Adrenal gland (tissue), 12 donors: Measurements from ENCODE around the gene P3H2. TPM values are rescaled to one million over a fixed set of nuclear protein-coding genes. Genes with fewer than 3 reads are reported as not detected.

Source experiments
- DNase-seq, 7 donors: peaks; one replicate each; pipeline ENCODE4 v3.0.0-alpha.2; 2019 to 2020
- H3K27ac ChIP-seq, 5 donors: fragments of 200-600 bp; sonication (generic) in 4 of 5; 1 replicate in 3 of 5; 2 replicates in 2 of 5; pipeline versions ENCODE4 v1.5.1 to v1.8.0; 2016 to 2020; ENCODE audit warnings: mild to moderate bottlenecking in 1 of 5
- H3K27me3 ChIP-seq: fragments of 200-600 bp; 2 replicates; pipeline ENCODE4 v1.8.0; 2021
- H3K36me3 ChIP-seq, 2 donors: fragments of 200-600 bp; replicated peaks in 1 of 2; 1 replicate in 1 of 2; 2 replicates in 1 of 2; pipeline versions ENCODE4 v1.5.1 to v1.8.0; 2018 to 2022
- H3K4me1 ChIP-seq, 2 donors: fragments of 200-600 bp; replicated peaks in 1 of 2; 1 replicate in 1 of 2; 2 replicates in 1 of 2; pipeline versions ENCODE4 v1.5.1 to v1.8.0; 2018 to 2021
- H3K4me3 ChIP-seq, 4 donors: fragments of 200-600 bp; sonication (generic) in 3 of 4; one replicate each; pipeline ENCODE4 v1.5.1; 2016 to 2018
- H3K9me3 ChIP-seq, 3 donors: fragments of 200-600 bp; sonication (generic) in 1 of 3; replicated peaks in 1 of 3; 1 replicate in 2 of 3; 2 replicates in 1 of 3; pipeline versions ENCODE4 v1.5.1 to v1.8.0; 2016 to 2021
- CTCF ChIP-seq, 6 experiments: fragments of 450-650 bp in 4 of 6; fragments of 200-600 bp in 2 of 6; sonication (generic) in 1 of 6; IDR thresholded peaks; 1 replicate in 5 of 6; 2 replicates in 1 of 6; pipeline versions ENCODE4 v1.5.1 to v1.8.0; 2016 to 2021; ENCODE audit warnings: antibody characterized with exemption in 6 of 6, mild to moderate bottlenecking in 2 of 6, moderate library complexity in 1 of 6
- POLR2A ChIP-seq, 2 donors: fragments of 450-650 bp; IDR thresholded peaks; one replicate each; pipeline ENCODE4 v1.6.1; 2017; ENCODE audit warnings: antibody characterized with exemption in 2 of 2, mild to moderate bottlenecking in 2 of 2, moderate library complexity in 1 of 2
- WGBS, 4 donors: extraction: QIAGEN DNeasy Blood & Tissue Kit in 2 of 4; methylation state at CpG; one replicate each; pipeline versions ENCODE4 v1.1.5 to v1.1.7; 2013 to 2017; 5-methylcytosine and 5-hydroxymethylcytosine counted together
- intact Hi-C, 2 donors: fragments of 100-400 bp; cut with DNase I; formaldehyde crosslinking; loops; one replicate each; pipeline versions ENCODE4 v1.14.1 to v1.15.0; 2022 to 2023
- polyA plus RNA-seq, 3 donors: library from polyadenylated mRNA; stranded (reverse); fragments of 200-250 nt in 2 of 3; fragments of 350-450 nt in 1 of 3; fragmentation: Illumina TruSeq in 1 of 3; extraction: RNeasy Lipid Tissue Mini Kit (QIAGEN cat#74804) in 1 of 3; gene quantifications; one replicate each; pipeline ENCODE4 v1.2.3, GENCODE V29; 2013 to 2014
- total RNA-seq, 9 donors: library from RNA; depleted of rRNA in 4 of 9; stranded (reverse); fragments of >200 nt in 4 of 9; fragments of 120-200 nt in 1 of 9; fragmentation: NEBNext Ultra II Directional in 1 of 9; extraction: Animal tissue kit (Norgen Biotek cat#: 25700) in 1 of 9; gene quantifications; one replicate each; pipeline versions ENCODE4 v1.1.0 to v1.2.4, GENCODE V29; 2013 to 2023
- donor health status: healthy with polysubstance abuse.
- donor health status: Bipolar disorder and iron deficiency.
- donor health status: DM: yes; HTN: yes; CAD: no.
- donor health status: DM: no; HTN: no; CAD: no.
- donor health status: DM: no; HTN: no; CAD: no.
- donor health status: DM: yes; HTN: yes; CAD: no.

Gene P3H2
- total and polyA plus RNA-seq, 12 donors, result 22.8 to 175 (median 88.1) TPM

- Histone ChIP-seq H3K36me3 (peaks cover 0 to 2% of the 10 kb centered on the region in 2 donors), H3K27me3 (no peaks in the 10 kb centered on the region), H3K27ac (no peak overlapping the region), H3K9me3 (no peaks in the 10 kb centered on the region), H3K4me3 (no peak overlapping the region), H3K4me1 (peaks cover 0 to 23% of the 10 kb centered on the region in 2 donors)
- DNase-seq, result no peak
- TF ChIP-seq POLR2A (IDR thresholded peaks at IDR 0.05) (no peak), CTCF (IDR thresholded peaks at IDR 0.05) (no peak)
- 90 to 96% (median 93%) methylated on average over 3 of the region's 3 CpGs for WGBS, 4 donors
- intact Hi-C loops, result no loop called here
Observed at GRCh38 chr3:189983612-189984011, 137.1 kb downstream of the P3H2 start.

DNA sequence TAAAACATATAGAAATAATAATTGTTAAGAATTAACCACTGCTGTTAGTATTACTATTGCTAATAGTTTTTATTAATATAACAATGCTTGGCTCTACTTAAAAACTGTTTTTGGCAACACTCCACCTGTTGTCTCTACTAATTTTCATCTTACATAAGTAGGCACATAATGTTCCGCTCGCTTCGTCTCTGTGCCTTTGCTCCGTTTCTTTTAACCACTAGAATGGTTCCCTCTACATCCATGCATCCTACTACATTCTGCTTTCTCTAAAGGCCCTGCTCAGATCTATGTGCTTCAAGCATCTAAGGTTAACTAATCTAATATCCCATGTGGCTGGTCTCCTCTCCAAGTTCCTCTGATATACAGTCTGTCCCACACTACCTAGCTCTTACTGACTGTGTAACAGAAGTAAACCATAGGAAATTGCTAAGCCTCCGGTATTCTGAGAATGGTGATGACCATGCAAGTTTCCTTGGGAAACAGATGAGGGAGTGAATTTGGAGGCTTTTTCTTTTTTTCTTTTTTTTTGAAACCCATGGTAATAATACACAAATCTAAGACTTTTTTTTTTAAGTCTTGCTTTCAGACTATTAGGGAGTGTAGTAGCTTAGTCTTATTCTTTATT, 138.3 kb downstream of the P3H2 start:
- Histone ChIP-seq H3K4me1 (peaks cover 0 to 18% of the 10 kb centered on the region in 2 donors), H3K4me3 (no peak overlapping the region), H3K27ac (peak overlapping the region in 1 of 5 donors; percentile 16), H3K36me3 (peaks cover 0 to 3% of the 10 kb centered on the region in 2 donors), H3K27me3 (no peaks in the 10 kb centered on the region), H3K9me3 (no peaks in the 10 kb centered on the region)
- WGBS, 4 donors, result 57 to 75% (median 68%) methylated on average over 5 of the region's 5 CpGs
- intact Hi-C loops, result no loop called here
- TF ChIP-seq CTCF (IDR thresholded peaks at IDR 0.05) (no peak), POLR2A (IDR thresholded peaks at IDR 0.05) (no peak)
- no peak for DNase-seq

GRCh38 chr3:189981668-189982067, 139.0 kb downstream of the P3H2 start:
- Histone ChIP-seq H3K27ac (peak overlapping the region in 2 of 5 donors; percentile 3 to 16), H3K9me3 (no peaks in the 10 kb centered on the region), H3K36me3 (peaks cover 0 to 3% of the 10 kb centered on the region in 2 donors), H3K4me1 (peaks cover 0 to 18% of the 10 kb centered on the region in 2 donors), H3K27me3 (no peaks in the 10 kb centered on the region), H3K4me3 (no peak overlapping the region)
- intact Hi-C loops, result no loop called here
- no peak for TF ChIP-seq POLR2A (IDR thresholded peaks at IDR 0.05)
- TF ChIP-seq CTCF (IDR thresholded peaks at IDR 0.05), result no peak
- peak in 6 of 7 donors; percentile 49 to 86 (median 68) for DNase-seq

- TF ChIP-seq CTCF (IDR thresholded peaks at IDR 0.05) (no peak), POLR2A (IDR thresholded peaks at IDR 0.05) (no peak)
- Histone ChIP-seq H3K4me3 (no peak overlapping the region), H3K27ac (no peak overlapping the region), H3K27me3 (no peaks in the 10 kb centered on the region), H3K4me1 (peaks cover 5 to 29% of the 10 kb centered on the region in 2 donors), H3K36me3 (peaks cover 0 to 3% of the 10 kb centered on the region in 2 donors), H3K9me3 (no peaks in the 10 kb centered on the region)
- WGBS, 4 donors, result 71 to 89% (median 87%) methylated on average over 3 of the region's 3 CpGs
- no peak for DNase-seq
- intact Hi-C loops, result no loop called here
Observed at GRCh38 chr3:189978753-189979152, 141.9 kb downstream of the P3H2 start.
